ENCODE results near the gene WDR4. TPM values are rescaled to one million over a fixed set of nuclear protein-coding genes. Genes with fewer than 3 reads are reported as not detected.

The WDR4 gene
- total and polyA plus RNA-seq, 9 of the 15 experiments (the other 6 are each of a cell fraction or from before 2014, with no cell fraction given): 5.4 to 95.4 (median 32.1) TPM

DNA sequence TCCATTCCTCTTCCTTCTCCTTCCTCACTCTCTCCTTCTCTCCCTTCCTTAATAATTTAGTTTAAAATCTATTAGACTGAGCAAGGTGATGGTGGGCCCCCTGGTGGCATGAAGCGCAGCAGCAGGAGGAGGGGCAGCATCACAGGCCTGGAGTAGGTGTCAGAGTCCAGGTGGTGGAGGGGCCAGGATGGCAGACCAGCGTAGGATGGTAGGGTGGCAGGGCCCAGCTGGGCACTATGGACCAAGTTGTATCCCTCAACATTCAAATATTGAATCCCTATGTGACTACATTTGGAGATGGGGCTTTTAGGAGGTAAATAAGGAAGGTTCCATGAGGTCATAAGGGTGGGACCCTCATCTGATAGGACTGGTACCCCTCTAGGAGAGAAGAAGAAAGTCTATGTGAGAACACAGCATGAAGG lies 61.0 kb downstream of the WDR4 start (continued):
- TF ChIP-seq, protein P1, sequence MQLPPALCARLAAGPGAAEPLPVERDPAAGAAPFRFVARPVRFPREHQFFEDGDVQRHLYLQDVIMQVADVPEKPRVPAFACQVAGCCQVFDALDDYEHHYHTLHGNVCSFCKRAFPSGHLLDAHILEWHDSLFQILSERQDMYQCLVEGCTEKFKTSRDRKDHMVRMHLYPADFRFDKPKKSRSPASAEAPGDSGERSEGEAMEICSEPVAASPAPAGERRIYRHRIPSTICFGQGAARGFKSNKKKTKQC (CRISPR knock-in tag; IDR thresholded peaks at IDR 0.05): no peak
- TF ChIP-seq POLR3A (IDR thresholded peaks at IDR 0.05; ENCODE audit: borderline replicate concordance, extremely low read depth, insufficient read depth, insufficient read length) (no peak), RBBP5 (IDR thresholded peaks at IDR 0.05; ENCODE audit: borderline replicate concordance, insufficient read depth, low read length, poor library complexity, severe bottlenecking) (no peak), HMGN3 (IDR thresholded peaks at IDR 0.05; ENCODE audit: borderline replicate concordance, extremely low read depth, insufficient read length, low read depth, low read length) (no peak), BRD9 (IDR thresholded peaks at IDR 0.05; ENCODE audit: low read depth, partially characterized antibody) (no peak), CREBBP (IDR thresholded peaks at IDR 0.05; ENCODE audit: low read depth, low read length) (no peak), TOE1 (IDR thresholded peaks at IDR 0.05; ENCODE audit: borderline replicate concordance) (no peak), TOE1 (CRISPR knock-in tag; IDR thresholded peaks at IDR 0.05; ENCODE audit: borderline replicate concordance, low read depth) (no peak), ETS2 (tag; IDR thresholded peaks at IDR 0.05; ENCODE audit: borderline replicate concordance, poor library complexity, severe bottlenecking) (no peak), TBL1XR1 (IDR thresholded peaks at IDR 0.05; ENCODE audit: low read length in 2 of 2) (no peak), SUPT5H (IDR thresholded peaks at IDR 0.05) (no peak), ARID1B (IDR thresholded peaks at IDR 0.05) (no peak), ZNF717 (CRISPR knock-in tag; IDR thresholded peaks at IDR 0.05) (no peak), ZBTB17 (CRISPR knock-in tag; IDR thresholded peaks at IDR 0.05) (no peak), TAF1 (IDR thresholded peaks at IDR 0.05; ENCODE audit: control insufficient read depth, extremely low read depth, insufficient read depth, low read length, severe bottlenecking) (no peak), ZFP1 (CRISPR knock-in tag; IDR thresholded peaks at IDR 0.05) (no peak), KLF16 (IDR thresholded peaks at IDR 0.05) (0 out of 2 replicates have a peak, but pooled peaks have one; percentile 24), PURB (CRISPR knock-in tag; IDR thresholded peaks at IDR 0.05; ENCODE audit: low read depth) (no peak)
- TF ChIP-seq, protein P2, sequence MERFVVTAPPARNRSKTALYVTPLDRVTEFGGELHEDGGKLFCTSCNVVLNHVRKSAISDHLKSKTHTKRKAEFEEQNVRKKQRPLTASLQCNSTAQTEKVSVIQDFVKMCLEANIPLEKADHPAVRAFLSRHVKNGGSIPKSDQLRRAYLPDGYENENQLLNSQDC (CRISPR knock-in tag; IDR thresholded peaks at IDR 0.05): no peak
- TF ChIP-seq, protein P3, sequence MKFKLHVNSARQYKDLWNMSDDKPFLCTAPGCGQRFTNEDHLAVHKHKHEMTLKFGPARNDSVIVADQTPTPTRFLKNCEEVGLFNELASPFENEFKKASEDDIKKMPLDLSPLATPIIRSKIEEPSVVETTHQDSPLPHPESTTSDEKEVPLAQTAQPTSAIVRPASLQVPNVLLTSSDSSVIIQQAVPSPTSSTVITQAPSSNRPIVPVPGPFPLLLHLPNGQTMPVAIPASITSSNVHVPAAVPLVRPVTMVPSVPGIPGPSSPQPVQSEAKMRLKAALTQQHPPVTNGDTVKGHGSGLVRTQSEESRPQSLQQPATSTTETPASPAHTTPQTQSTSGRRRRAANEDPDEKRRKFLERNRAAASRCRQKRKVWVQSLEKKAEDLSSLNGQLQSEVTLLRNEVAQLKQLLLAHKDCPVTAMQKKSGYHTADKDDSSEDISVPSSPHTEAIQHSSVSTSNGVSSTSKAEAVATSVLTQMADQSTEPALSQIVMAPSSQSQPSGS (CRISPR knock-in tag; IDR thresholded peaks at IDR 0.05): no peak
- TF ChIP-seq, protein P4, sequence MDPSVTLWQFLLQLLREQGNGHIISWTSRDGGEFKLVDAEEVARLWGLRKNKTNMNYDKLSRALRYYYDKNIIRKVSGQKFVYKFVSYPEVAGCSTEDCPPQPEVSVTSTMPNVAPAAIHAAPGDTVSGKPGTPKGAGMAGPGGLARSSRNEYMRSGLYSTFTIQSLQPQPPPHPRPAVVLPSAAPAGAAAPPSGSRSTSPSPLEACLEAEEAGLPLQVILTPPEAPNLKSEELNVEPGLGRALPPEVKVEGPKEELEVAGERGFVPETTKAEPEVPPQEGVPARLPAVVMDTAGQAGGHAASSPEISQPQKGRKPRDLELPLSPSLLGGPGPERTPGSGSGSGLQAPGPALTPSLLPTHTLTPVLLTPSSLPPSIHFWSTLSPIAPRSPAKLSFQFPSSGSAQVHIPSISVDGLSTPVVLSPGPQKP (CRISPR knock-in tag; IDR thresholded peaks at IDR 0.05): no peak
- TF ChIP-seq, protein P5, sequence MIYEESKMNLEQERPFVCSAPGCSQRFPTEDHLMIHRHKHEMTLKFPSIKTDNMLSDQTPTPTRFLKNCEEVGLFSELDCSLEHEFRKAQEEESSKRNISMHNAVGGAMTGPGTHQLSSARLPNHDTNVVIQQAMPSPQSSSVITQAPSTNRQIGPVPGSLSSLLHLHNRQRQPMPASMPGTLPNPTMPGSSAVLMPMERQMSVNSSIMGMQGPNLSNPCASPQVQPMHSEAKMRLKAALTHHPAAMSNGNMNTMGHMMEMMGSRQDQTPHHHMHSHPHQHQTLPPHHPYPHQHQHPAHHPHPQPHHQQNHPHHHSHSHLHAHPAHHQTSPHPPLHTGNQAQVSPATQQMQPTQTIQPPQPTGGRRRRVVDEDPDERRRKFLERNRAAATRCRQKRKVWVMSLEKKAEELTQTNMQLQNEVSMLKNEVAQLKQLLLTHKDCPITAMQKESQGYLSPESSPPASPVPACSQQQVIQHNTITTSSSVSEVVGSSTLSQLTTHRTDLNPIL (CRISPR knock-in tag; IDR thresholded peaks at IDR 0.05): no peak
- TF ChIP-seq, protein P6, sequence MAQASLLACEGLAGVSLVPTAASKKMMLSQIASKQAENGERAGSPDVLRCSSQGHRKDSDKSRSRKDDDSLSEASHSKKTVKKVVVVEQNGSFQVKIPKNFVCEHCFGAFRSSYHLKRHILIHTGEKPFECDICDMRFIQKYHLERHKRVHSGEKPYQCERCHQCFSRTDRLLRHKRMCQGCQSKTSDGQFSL (CRISPR knock-in tag; IDR thresholded peaks at IDR 0.05): 0 out of 2 replicates have a peak, but pooled peaks have one; percentile 57
- TF ChIP-seq, protein P6 (tag; IDR thresholded peaks at IDR 0.05): no peak
